GM21737 (cell line): ENCODE results near the gene FAHD1.

Experiments used
- ATAC-seq: cut with Tn5 transposase; IDR thresholded peaks from one replicate; pipeline ENCODE4 v1.9.1; 2021; ENCODE audit warnings: mild to moderate bottlenecking, moderate library complexity; ENCODE audit not compliant: unreplicated experiment

The FAHD1 gene

GRCh38 chr16:1826691-1827573, at the start of gene FAHD1, which contains the start of gene HAGH:
FAHD1 (plus strand) TSS chr16:1827206; CDS start chr16:1827239, 33 bp downstream.
HAGH (minus strand) TSS chr16:1826825; CDS start chr16:1826787, 38 bp downstream.
- peak; percentile 76 for ATAC-seq

GRCh38 chr16:1777375-1778199, 49.4 kb upstream of the FAHD1 start:
- ATAC-seq, result no peak

- no peak for ATAC-seq
Observed at GRCh38 chr16:1778200-1779179, 48.5 kb upstream of the FAHD1 start.

- ATAC-seq, result no peak
Observed at GRCh38 chr16:1779234-1779701, 47.7 kb upstream of the FAHD1 start.

- no peak for ATAC-seq
Observed at GRCh38 chr16:1779741-1780676, 47.0 kb upstream of the FAHD1 start.

- no peak for ATAC-seq
Observed at GRCh38 chr16:1780677-1781072, 46.3 kb upstream of the FAHD1 start.

GRCh38 chr16:1781254-1781653, 45.8 kb upstream of the FAHD1 start:
- no peak for ATAC-seq

GRCh38 chr16:1781758-1782407, 45.1 kb upstream of the FAHD1 start:
- peak; percentile 1 for ATAC-seq

- ATAC-seq, result peak; percentile 81
Observed at GRCh38 chr16:1782408-1783264, 44.4 kb upstream of the FAHD1 start, which contains the start of the genes NUBP2 and SPSB3. NUBP2 (plus strand) TSS chr16:1782960; CDS start chr16:1783021, 61 bp downstream. SPSB3 (minus strand) TSS chr16:1782571; CDS start chr16:1781483, 1,088 bp downstream.

GRCh38 chr16:1784977-1785845, 41.8 kb upstream of the FAHD1 start:
- no peak for ATAC-seq

GRCh38 chr16:1785846-1786170, 41.2 kb upstream of the FAHD1 start:
- no peak for ATAC-seq

- no peak for ATAC-seq
Observed at GRCh38 chr16:1786242-1787055, 40.6 kb upstream of the FAHD1 start.

GRCh38 chr16:1787056-1787321, 40.0 kb upstream of the FAHD1 start:
- no peak for ATAC-seq

- no peak for ATAC-seq
Observed at GRCh38 chr16:1787322-1788094, 39.5 kb upstream of the FAHD1 start.

- no peak for ATAC-seq
Observed at GRCh38 chr16:1788095-1788707, 38.8 kb upstream of the FAHD1 start.
